Ishikawa (cell line): ENCODE results near the gene SYT3.

Experiments
- CEBPB ChIP-seq: IDR thresholded peaks from 2 replicates; pipeline ENCODE4 v1.6.1; 2012
- CREB1 ChIP-seq: IDR thresholded peaks from 2 replicates; pipeline ENCODE4 v1.6.1; 2012; ENCODE audit warnings: low read depth
- EGR1 ChIP-seq: IDR thresholded peaks from 2 replicates; pipeline ENCODE4 v1.6.1; 2012
- EP300 ChIP-seq: IDR thresholded peaks from 2 replicates; pipeline ENCODE4 v1.6.1; 2012; ENCODE audit warnings: borderline replicate concordance
- FOXM1 ChIP-seq: IDR thresholded peaks from 2 replicates; pipeline ENCODE4 v1.6.1; 2012; ENCODE audit warnings: low read depth, borderline replicate concordance
- MAX ChIP-seq: IDR thresholded peaks from 2 replicates; pipeline ENCODE4 v1.6.1; 2012
- NFIC ChIP-seq: IDR thresholded peaks from 2 replicates; pipeline ENCODE4 v1.6.1; 2012
- RAD21 ChIP-seq: IDR thresholded peaks from 2 replicates; pipeline ENCODE4 v1.6.1; 2012; ENCODE audit warnings: low read depth
- TAF1 ChIP-seq: IDR thresholded peaks from 2 replicates; pipeline ENCODE4 v1.6.1; 2012; ENCODE audit warnings: low read depth, mild to moderate bottlenecking
- TCF12 ChIP-seq: IDR thresholded peaks from 2 replicates; pipeline ENCODE4 v1.6.1; 2012; ENCODE audit warnings: low read depth
- TEAD4 ChIP-seq: IDR thresholded peaks from 2 replicates; pipeline ENCODE4 v1.6.1; 2012
- YY1 ChIP-seq: IDR thresholded peaks from 2 replicates; pipeline ENCODE4 v1.6.1; 2012; ENCODE audit warnings: low read depth
- ZBTB7A ChIP-seq: IDR thresholded peaks from 2 replicates; pipeline ENCODE4 v1.6.1; 2012; ENCODE audit warnings: low read depth
- TF ChIP-seq, protein P1 (sequence below): IDR thresholded peaks from 2 replicates; pipeline ENCODE4 v1.6.1; 2012; ENCODE audit warnings: low read depth, mild to moderate bottlenecking
- TF ChIP-seq, protein P2 (sequence below): IDR thresholded peaks from 2 replicates; pipeline ENCODE4 v1.6.1; 2012

Gene SYT3

DNA sequence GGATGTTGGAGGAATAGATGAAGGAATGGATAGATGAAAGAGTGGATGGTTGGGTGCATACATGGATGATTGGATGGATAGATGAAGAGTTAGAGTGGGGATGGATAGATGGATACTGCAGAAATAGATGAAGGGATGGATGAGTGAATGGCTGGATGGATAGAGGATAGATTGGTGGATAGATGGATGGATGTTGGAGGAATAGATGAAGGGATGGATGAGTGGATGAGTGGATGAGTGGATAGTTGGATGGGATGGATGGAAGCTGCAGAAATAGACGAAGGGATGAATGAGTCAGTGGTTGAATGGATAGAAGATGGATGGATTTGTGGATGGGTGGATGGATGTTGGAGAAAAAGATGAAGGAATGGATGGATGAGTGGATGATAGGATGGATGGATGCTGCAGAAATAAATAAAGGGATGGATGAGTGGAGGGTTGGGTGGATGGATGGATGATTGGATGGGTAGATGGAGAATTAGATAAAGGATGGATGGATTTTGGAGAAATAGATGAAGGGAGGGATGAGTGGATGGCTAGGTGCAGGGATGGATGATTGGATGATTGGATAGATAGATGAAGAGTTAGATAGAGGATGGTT is 4.7 kb upstream of the SYT3 start:
- TF ChIP-seq RAD21: no peak
- no peak for TF ChIP-seq ZBTB7A
- no peak for TF ChIP-seq MAX
- TF ChIP-seq FOXM1: no peak
- no peak for TF ChIP-seq NFIC
- no peak for TF ChIP-seq EGR1
- TF ChIP-seq, protein P1, sequence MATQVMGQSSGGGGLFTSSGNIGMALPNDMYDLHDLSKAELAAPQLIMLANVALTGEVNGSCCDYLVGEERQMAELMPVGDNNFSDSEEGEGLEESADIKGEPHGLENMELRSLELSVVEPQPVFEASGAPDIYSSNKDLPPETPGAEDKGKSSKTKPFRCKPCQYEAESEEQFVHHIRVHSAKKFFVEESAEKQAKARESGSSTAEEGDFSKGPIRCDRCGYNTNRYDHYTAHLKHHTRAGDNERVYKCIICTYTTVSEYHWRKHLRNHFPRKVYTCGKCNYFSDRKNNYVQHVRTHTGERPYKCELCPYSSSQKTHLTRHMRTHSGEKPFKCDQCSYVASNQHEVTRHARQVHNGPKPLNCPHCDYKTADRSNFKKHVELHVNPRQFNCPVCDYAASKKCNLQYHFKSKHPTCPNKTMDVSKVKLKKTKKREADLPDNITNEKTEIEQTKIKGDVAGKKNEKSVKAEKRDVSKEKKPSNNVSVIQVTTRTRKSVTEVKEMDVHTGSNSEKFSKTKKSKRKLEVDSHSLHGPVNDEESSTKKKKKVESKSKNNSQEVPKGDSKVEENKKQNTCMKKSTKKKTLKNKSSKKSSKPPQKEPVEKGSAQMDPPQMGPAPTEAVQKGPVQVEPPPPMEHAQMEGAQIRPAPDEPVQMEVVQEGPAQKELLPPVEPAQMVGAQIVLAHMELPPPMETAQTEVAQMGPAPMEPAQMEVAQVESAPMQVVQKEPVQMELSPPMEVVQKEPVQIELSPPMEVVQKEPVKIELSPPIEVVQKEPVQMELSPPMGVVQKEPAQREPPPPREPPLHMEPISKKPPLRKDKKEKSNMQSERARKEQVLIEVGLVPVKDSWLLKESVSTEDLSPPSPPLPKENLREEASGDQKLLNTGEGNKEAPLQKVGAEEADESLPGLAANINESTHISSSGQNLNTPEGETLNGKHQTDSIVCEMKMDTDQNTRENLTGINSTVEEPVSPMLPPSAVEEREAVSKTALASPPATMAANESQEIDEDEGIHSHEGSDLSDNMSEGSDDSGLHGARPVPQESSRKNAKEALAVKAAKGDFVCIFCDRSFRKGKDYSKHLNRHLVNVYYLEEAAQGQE: no peak
- TF ChIP-seq CREB1: no peak
- TF ChIP-seq CEBPB: no peak
- TF ChIP-seq, protein P2, sequence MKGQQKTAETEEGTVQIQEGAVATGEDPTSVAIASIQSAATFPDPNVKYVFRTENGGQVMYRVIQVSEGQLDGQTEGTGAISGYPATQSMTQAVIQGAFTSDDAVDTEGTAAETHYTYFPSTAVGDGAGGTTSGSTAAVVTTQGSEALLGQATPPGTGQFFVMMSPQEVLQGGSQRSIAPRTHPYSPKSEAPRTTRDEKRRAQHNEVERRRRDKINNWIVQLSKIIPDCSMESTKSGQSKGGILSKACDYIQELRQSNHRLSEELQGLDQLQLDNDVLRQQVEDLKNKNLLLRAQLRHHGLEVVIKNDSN: no peak
- TF ChIP-seq TCF12: no peak
- TF ChIP-seq EP300: no peak
- no peak for TF ChIP-seq TEAD4

- TF ChIP-seq YY1 (no peak), TAF1 (no peak), EGR1 (no peak), RAD21 (no peak), TEAD4 (no peak), FOXM1 (no peak), MAX (no peak), CREB1 (no peak), TCF12 (no peak), ZBTB7A (no peak), CEBPB (no peak), NFIC (no peak), EP300 (no peak)
- TF ChIP-seq, protein P1: no peak
- TF ChIP-seq, protein P2: no peak
These were observed 687 bp upstream of the SYT3 start for GRCh38 chr19:50640368-50640767.

- TF ChIP-seq, protein P2: no peak
- TF ChIP-seq EP300: no peak
- no peak for TF ChIP-seq RAD21
- TF ChIP-seq ZBTB7A: no peak
- TF ChIP-seq NFIC: no peak
- TF ChIP-seq, protein P1: no peak
- no peak for TF ChIP-seq CEBPB
These were observed 1.1 kb downstream of the SYT3 start for GRCh38 chr19:50638600-50638999.

DNA sequence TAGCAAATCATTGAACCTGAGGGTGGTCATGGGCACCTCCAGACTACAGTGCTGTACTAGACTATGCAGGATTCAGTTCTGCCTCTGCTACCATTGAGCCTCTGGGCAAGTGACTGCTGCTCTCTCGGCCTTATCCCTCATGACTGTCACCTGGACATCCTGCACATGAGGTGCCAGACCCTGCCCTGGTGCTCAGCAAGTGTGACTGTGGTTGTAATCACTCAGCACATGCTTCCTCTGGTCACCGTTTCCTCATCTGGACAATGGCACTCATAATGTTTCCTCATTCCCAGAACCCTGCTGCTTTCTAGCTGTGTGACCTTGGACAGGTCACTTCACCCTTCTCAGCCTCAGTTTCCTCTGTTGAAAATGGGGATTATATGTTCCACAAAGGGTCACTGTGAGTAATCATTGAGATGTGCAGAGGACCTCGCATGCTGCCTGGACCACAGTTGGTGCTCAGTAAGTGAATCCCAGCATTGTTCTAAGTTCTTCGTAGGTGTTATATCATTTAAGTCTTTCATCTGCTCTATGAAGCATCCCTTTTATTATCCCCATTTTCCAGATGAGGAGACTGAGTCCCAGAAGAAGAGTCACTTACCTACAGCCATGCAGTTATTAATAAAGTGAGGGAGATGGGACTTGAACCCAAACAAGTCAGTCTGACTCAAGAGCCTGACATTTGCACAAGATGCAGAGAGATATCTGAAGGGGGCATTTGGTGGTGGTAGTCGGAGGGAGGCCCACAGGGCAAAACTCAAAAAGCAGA is 3.2 kb downstream of the SYT3 start:
- TF ChIP-seq EP300 (no peak), CREB1 (no peak), RAD21 (no peak), TAF1 (no peak), EGR1 (no peak), FOXM1 (no peak), TEAD4 (no peak), TCF12 (no peak), NFIC (no peak), MAX (no peak)
- TF ChIP-seq, protein P1: no peak
- TF ChIP-seq, protein P2: no peak
